Ascending aorta (tissue), 2 donors: Measurements from ENCODE around the gene MFSD6. TPM values are rescaled to one million over a fixed set of nuclear protein-coding genes. Genes with fewer than 3 reads are reported as not detected.

Source experiments
- DNase-seq, 2 donors: peaks; one replicate each; pipeline ENCODE4 v3.0.0-alpha.2; 2019; ENCODE audit warnings: low spot score in 2 of 2
- H3K27ac ChIP-seq, 2 donors: fragments of 200-600 bp; sonication (generic); one replicate each; pipeline ENCODE4 v1.5.1; 2016 to 2017; ENCODE audit warnings: mild to moderate bottlenecking in 1 of 2
- H3K27me3 ChIP-seq: fragments of 200-600 bp; sonication (generic); one replicate; pipeline ENCODE4 v1.5.1; 2017
- H3K36me3 ChIP-seq, 2 donors: fragments of 200-600 bp; sonication (generic); one replicate each; pipeline ENCODE4 v1.5.1; 2016
- H3K4me1 ChIP-seq, 2 donors: fragments of 200-600 bp; sonication (generic); one replicate each; pipeline ENCODE4 v1.5.1; 2016 to 2017; ENCODE audit warnings: mild to moderate bottlenecking in 1 of 2
- H3K4me3 ChIP-seq, 2 donors: fragments of 200-600 bp; sonication (generic); one replicate each; pipeline ENCODE4 v1.5.1; 2016 to 2017; ENCODE audit warnings: mild to moderate bottlenecking in 1 of 2
- H3K9me3 ChIP-seq, 2 donors: fragments of 200-600 bp; sonication (generic); one replicate each; pipeline ENCODE4 v1.5.1; 2016
- CTCF ChIP-seq, 3 experiments: fragments of 200-600 bp in 2 of 3; fragments of 450-650 bp in 1 of 3; sonication (generic) in 2 of 3; IDR thresholded peaks; one replicate each; pipeline ENCODE4 v1.5.1; 2016 to 2019; ENCODE audit warnings: antibody characterized with exemption in 3 of 3, mild to moderate bottlenecking in 1 of 3, moderate library complexity in 1 of 3
- intact Hi-C: fragments of 100-400 bp; cut with DNase I; formaldehyde crosslinking; loops from one replicate; pipeline ENCODE4 v1.15.1; 2023
- total RNA-seq: library from RNA; depleted of rRNA; stranded (reverse); fragments of >200 nt; gene quantifications from one replicate; pipeline ENCODE4 v1.1.0, GENCODE V29; 2016

MFSD6 gene
- total RNA-seq, 1 donor from 2014 or later: 53.2 TPM

- H3K27ac ChIP-seq: no peak overlapping the region
- intact Hi-C loops: loop anchor here (10.0 kb wide), 2 partner anchors 477 to 1137 kb away; partner anchors contain the start of genes NABP1 and STAT1
- TF ChIP-seq CTCF (IDR thresholded peaks at IDR 0.05): no peak
- H3K9me3 ChIP-seq: peaks cover 15 to 31% of the 10 kb centered on the region in 2 donors
- DNase-seq: no peak
- peaks cover 0 to 6% of the 10 kb centered on the region in 2 donors for H3K4me1 ChIP-seq
- no peaks in the 10 kb centered on the region for H3K27me3 ChIP-seq
- no peaks in the 10 kb centered on the region for H3K36me3 ChIP-seq
- no peak overlapping the region for H3K4me3 ChIP-seq
Observed at GRCh38 chr2:190538201-190538600, 130.0 kb downstream of the MFSD6 start.

- H3K9me3 ChIP-seq: peaks cover 15 to 31% of the 10 kb centered on the region in 2 donors
- DNase-seq: no peak
Observed at GRCh38 chr2:190540048-190540447, 131.9 kb downstream of the MFSD6 start.

GRCh38 chr2:190545093-190545492, 136.9 kb downstream of the MFSD6 start:
- Histone ChIP-seq H3K4me3 (peak overlapping the region; percentile 27 to 55), H3K9me3 (peaks cover 12 to 20% of the 10 kb centered on the region in 2 donors), H3K4me1 (no peaks in the 10 kb centered on the region), H3K27ac (peak overlapping the region; percentile 61 to 63), H3K36me3 (no peaks in the 10 kb centered on the region), H3K27me3 (no peaks in the 10 kb centered on the region)
- intact Hi-C loops: no loop called here
- TF ChIP-seq CTCF (IDR thresholded peaks at IDR 0.05): no peak
- DNase-seq: no peak

More at GRCh38 chr2:190540048-190540447, 131.9 kb downstream of the MFSD6 start:
- no peak for TF ChIP-seq CTCF (IDR thresholded peaks at IDR 0.05)
- Histone ChIP-seq H3K27me3 (no peaks in the 10 kb centered on the region), H3K36me3 (no peaks in the 10 kb centered on the region), H3K4me3 (no peak overlapping the region), H3K27ac (no peak overlapping the region), H3K4me1 (no peaks in the 10 kb centered on the region)
- intact Hi-C loops: no loop called here

- Histone ChIP-seq H3K36me3 (no peaks in the 10 kb centered on the region), H3K4me3 (peak overlapping the region; percentile 27 to 55), H3K27ac (peak overlapping the region; percentile 61 to 63), H3K27me3 (no peaks in the 10 kb centered on the region), H3K9me3 (peaks cover 9 to 15% of the 10 kb centered on the region in 2 donors), H3K4me1 (no peaks in the 10 kb centered on the region)
- no peak for TF ChIP-seq CTCF (IDR thresholded peaks at IDR 0.05)
- DNase-seq: no peak
- intact Hi-C loops: no loop called here
Observed at GRCh38 chr2:190545555-190546385, 137.6 kb downstream of the MFSD6 start.

GRCh38 chr2:190546734-190547133, 138.6 kb downstream of the MFSD6 start:
- Histone ChIP-seq H3K9me3 (peaks cover 6 to 7% of the 10 kb centered on the region in 2 donors), H3K36me3 (no peaks in the 10 kb centered on the region), H3K27ac (no peak overlapping the region), H3K4me1 (no peaks in the 10 kb centered on the region), H3K4me3 (no peak overlapping the region), H3K27me3 (no peaks in the 10 kb centered on the region)
- no peak for DNase-seq
- intact Hi-C loops: no loop called here
- no peak for TF ChIP-seq CTCF (IDR thresholded peaks at IDR 0.05)
